AG04450 (cell line): ENCODE data around the gene SLC4A1. TPM values are rescaled to one million over a fixed set of nuclear protein-coding genes. Genes with fewer than 3 reads are reported as not detected.
A peak's percentile ranks its signal among the peaks of the same experiment; 100 is the strongest.

Source experiments
- CTCF ChIA-PET: fragments of 300-600, 350-600 bp; formaldehyde crosslinking; extraction: SDS; loops from one replicate; lab custom pipeline; 2022; ENCODE audit warnings: antibody characterized with exemption, inconsistent platforms; lab: Charles Lee
- POLR2A ChIA-PET: fragments of 350-600 bp; formaldehyde crosslinking; extraction: SDS; loops from one replicate; lab custom pipeline; 2021; ENCODE audit warnings: antibody characterized with exemption, inconsistent platforms; lab: Yijun Ruan, JAX
- DNase-seq: peaks from one replicate; pipeline ENCODE4 v3.0.0-alpha.2; 2011; ENCODE audit warnings: low read depth, low spot score
- H3K27ac ChIP-seq: one replicate; pipeline ENCODE4 v1.5.1; 2012; ENCODE audit warnings: low read depth, low read length, control low read depth
- H3K27me3 ChIP-seq: one replicate; pipeline ENCODE4 v1.6.0; 2012; ENCODE audit warnings: low read length; ENCODE audit not compliant: control insufficient read depth, insufficient read depth
- H3K4me3 ChIP-seq: 2 replicates; pipeline ENCODE4 v1.5.1; 2011; ENCODE audit warnings: mild to moderate bottlenecking, low read depth, low read length, control low read depth
- H3K9me3 ChIP-seq: 2 replicates; pipeline ENCODE4 v1.5.1; 2012; ENCODE audit warnings: low read length; ENCODE audit not compliant: control insufficient read depth, insufficient read depth
- CTCF ChIP-seq: IDR thresholded peaks from 2 replicates; pipeline ENCODE4 v1.5.1; 2011; ENCODE audit warnings: low read depth, low read length, control low read depth, inconsistent platforms
- polyA plus RNA-seq: library from polyadenylated mRNA; depleted of rRNA; stranded (reverse); fragments of >200 nt; gene quantifications from 2 replicates; pipeline ENCODE4 v1.2.3, GENCODE V29; 2011; rRNA removed
- small RNA-seq: library from RNA; depleted of rRNA; stranded (forward); fragments of <200 nt; gene quantifications from one replicate; pipeline ENCODE3, GENCODE V24; 2012; ENCODE audit warnings: low read depth; ENCODE audit not compliant: insufficient read length

The SLC4A1 gene
- polyA plus RNA-seq, 1 experiment: not detected

DNA sequence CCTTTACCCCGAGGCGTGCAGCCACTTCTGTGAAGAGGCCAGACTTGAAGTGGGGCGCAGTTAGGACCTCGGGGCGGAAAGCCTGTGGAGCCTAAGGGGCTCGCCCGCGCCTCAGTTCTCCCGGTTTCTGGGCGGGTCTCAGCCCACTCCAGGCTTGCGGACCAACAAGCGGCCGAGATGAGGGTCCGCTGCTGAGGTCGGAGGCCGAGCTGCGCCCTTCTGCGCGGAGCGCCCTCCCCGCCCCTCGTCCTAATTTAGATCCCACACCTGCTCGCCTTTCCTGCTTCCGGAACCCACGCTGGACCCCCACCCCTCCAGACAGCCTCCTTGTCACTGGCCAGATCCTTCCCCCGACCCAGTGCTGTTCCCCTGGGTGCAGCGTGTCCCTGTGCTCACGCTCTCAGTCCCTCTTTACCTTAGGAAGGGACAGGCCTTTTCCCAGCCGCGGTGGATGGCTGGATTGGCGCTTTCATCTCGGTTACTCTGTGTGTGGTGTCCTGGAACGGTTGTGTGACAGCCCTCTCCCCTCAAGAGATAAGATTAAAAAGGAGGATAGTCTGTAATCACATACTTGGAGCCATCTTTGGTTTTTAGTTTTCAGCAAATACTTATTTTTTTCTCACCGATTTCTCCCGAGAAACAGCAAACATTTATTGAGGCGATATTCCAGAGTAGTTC lies 67.3 kb downstream of the SLC4A1 start:
- CTCF ChIA-PET: interaction anchor here (0.6 to 1.6 kb wide), 2 partner anchors 9 to 875 kb away, joined by 5 to 9 read pairs; no protein-coding TSS in a partner anchor
- Histone ChIP-seq H3K4me3 (peak overlapping the region; percentile 71), H3K9me3 (no peaks in the 10 kb centered on the region), H3K27me3 (no peaks in the 10 kb centered on the region), H3K27ac (peak overlapping the region; percentile 89)
- POLR2A ChIA-PET: interaction anchor here (2.2 kb wide), 1 partner anchor 10 kb away, joined by 9 read pairs; no protein-coding TSS in a partner anchor
- DNase-seq: no peak
- no peak for TF ChIP-seq CTCF

DNA sequence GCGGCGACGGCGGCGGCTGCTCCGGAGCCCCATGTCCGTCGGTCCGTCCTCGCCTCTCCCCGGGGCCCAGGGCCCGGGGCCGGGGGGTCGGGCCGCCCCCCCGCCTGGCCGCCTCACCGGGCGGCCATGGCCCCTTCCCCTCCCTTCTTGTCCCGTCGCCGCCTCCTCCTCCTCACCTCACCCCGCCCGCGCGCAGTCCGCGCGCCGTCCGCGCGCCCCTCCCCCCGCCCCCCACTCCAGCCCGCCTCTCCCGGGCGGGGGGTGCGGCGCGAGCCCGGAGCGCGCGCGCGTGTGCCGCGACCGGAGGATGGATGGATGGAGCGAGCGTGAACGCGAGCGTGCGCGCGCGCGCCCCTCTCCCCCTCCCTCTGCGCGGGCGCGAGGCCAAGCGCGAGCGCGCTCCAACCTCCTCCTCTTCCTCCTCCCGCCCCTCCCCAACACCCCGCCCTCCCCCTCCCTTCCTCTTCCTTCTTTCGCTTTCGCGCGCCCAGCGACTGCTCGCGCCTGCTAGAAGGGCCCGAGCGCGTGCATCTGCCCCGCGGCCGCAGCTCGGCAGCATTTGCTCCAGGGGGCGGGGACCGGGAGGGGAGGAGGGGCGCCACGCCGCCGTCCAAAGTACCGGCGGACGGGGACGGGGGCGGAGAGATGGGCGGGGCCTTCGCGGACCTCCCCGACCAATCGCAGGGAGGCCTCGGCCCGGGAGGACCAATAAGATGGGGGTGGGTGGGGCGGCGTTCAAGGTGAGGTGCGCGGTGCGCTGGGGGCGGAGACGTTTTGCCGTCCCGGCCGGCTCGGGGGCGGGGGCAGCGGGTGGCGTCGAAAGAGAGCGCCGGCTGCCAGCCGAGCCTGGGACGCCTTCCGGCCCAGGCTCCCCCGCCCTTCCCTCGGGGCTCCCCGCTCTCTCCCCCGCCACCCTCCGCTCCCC lies 68.1 kb downstream of the SLC4A1 start, which contains the start of gene ATXN7L3:
ATXN7L3 (minus strand) TSS at position 332 of the 925 bp plus-strand sequence. CDS start 1,814 bp downstream, outside the sequence.
- Histone ChIP-seq H3K9me3 (no peaks in the 10 kb centered on the region), H3K27me3 (no peaks in the 10 kb centered on the region), H3K27ac (peak within 1 kb of the TSS; percentile 89), H3K4me3 (peak within 1 kb of the TSS; percentile 78)
- POLR2A ChIA-PET: interaction anchor here (0.9 to 2.8 kb wide), 5 partner anchors 10 to 76 kb away, joined by 4 to 18 read pairs (median 9); partner anchors contain the start of gene TMUB2
- TF ChIP-seq CTCF: no peak
- peak; percentile 95 for DNase-seq
- CTCF ChIA-PET: no interaction called here

DNA sequence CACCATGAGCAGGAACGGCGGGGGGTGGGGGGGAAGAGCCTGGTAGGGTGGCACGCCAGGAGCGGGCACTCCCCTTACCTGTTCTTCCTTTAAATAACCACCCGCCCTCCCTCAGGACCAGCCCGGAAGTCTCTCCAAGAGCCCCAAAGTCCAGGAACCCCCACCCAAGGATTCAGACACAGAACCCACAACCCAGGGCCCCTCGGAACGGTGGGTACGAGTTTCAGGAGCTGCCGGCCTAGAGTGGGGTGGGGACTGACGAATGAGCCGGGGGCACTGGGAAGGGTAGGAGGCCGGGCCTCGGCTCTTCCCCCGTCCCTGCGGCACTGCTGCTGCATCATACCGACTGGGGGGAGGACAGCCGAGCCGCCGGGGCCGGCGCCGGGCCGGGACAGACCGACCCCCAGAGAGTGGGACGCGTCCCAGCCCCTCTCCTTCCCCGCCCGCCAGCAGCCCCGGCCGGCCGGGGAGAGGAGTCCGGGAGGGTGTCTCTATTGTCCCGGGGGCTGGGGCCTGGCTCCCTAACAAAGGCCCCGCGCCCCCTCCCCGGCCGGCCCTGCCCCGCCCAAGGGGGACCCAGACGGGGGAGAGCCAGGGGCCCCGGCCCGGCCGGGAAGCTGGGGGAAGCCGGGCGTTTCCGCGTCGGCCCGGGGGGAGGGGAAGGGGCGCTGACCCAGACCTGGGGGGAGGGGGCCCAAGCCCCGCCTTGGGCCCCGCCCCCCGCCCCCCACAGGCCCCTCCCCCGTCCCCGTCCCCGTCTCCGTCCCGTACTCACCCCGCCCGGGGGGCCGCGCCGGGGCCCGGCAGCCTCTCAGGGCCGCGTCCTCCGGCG lies 69.0 kb downstream of the SLC4A1 start:
- no peaks in the 10 kb centered on the region for H3K9me3 ChIP-seq
- no peak for TF ChIP-seq CTCF
- ChIA-PET POLR2A (interaction anchor here (0.9 to 2.8 kb wide), 5 partner anchors 9 to 77 kb away, joined by 4 to 18 read pairs (median 9); partner anchors contain the start of gene TMUB2), CTCF (interaction anchor here (1.0 to 1.1 kb wide), 2 partner anchors 11 to 147 kb away, joined by 5 to 6 read pairs; no protein-coding TSS in a partner anchor)
- H3K27ac ChIP-seq: peak overlapping the region; percentile 78
- DNase-seq: no peak
- H3K4me3 ChIP-seq: peak overlapping the region; percentile 78
- no peaks in the 10 kb centered on the region for H3K27me3 ChIP-seq

Small RNA genes lying within 50 kb of the gene (small RNA-seq; reads per million reads assigned to genes)
- gene MIR6782 (not detected), gene RF00012 (not detected), gene RN7SL507P (not detected), gene RNU6-453P (not detected)

Other genes starting within 250 kb of the SLC4A1 start
- gene LSM12, start 201.5 kb downstream of the SLC4A1 start, polyA plus RNA-seq: 46.5 and 57.5 TPM in 2 replicates
- gene G6PC3, start 197.4 kb downstream of the SLC4A1 start, polyA plus RNA-seq: 69.8 and 87.4 TPM in 2 replicates
- gene HDAC5, start 144.5 kb downstream of the SLC4A1 start, polyA plus RNA-seq: 21.3 and 36.7 TPM in 2 replicates
- gene HROB, start 126.2 kb downstream of the SLC4A1 start, polyA plus RNA-seq: 0.86 and 0.97 TPM in 2 replicates
- not detected in 2 replicates for gene ASB16, start 97.4 kb downstream of the SLC4A1 start, polyA plus RNA-seq
- gene TMUB2, start 81.2 kb downstream of the SLC4A1 start, polyA plus RNA-seq: 34.3 and 37.1 TPM in 2 replicates
- 44.1 and 51.6 TPM in 2 replicates for gene ATXN7L3, start 68.3 kb downstream of the SLC4A1 start, polyA plus RNA-seq
- gene UBTF, start 48.5 kb downstream of the SLC4A1 start, polyA plus RNA-seq: 26.6 and 30.0 TPM in 2 replicates
- 0.11 TPM in 1 of 2 replicates, not detected in the other for gene RUNDC3A, start 40.5 kb upstream of the SLC4A1 start, polyA plus RNA-seq
- 32.1 and 43.4 TPM in 2 replicates for gene SLC25A39, start 56.7 kb upstream of the SLC4A1 start, polyA plus RNA-seq
- gene GRN, start 77.2 kb upstream of the SLC4A1 start, polyA plus RNA-seq: 203 and 322 TPM in 2 replicates
- 5.3 and 8.0 TPM in 2 replicates for gene FAM171A2, start 95.7 kb upstream of the SLC4A1 start, polyA plus RNA-seq
- 0.15 and 0.31 TPM in 2 replicates for gene ITGA2B, start 121.5 kb upstream of the SLC4A1 start, polyA plus RNA-seq
- gene GPATCH8, start 235.3 kb upstream of the SLC4A1 start, polyA plus RNA-seq: 16.3 and 16.4 TPM in 2 replicates